Skin epidermis (tissue), 12 donors: ENCODE data around the gene IQSEC1.

ENCODE experiments used
- H3K27ac ChIP-seq, 21 experiments: fragments of 200-600 bp; sonication (generic) in 11 of 21; one replicate each; pipeline ENCODE4 v1.5.0; 2020; ENCODE audit warnings: mild to moderate bottlenecking in 3 of 21, inconsistent platforms in 2 of 21, moderate library complexity in 2 of 21
- H3K4me3 ChIP-seq, 7 experiments: fragments of 200-600 bp; sonication (generic) in 2 of 7; one replicate each; pipeline ENCODE4 v1.5.0; 2020; ENCODE audit warnings: inconsistent platforms in 2 of 7, mild to moderate bottlenecking in 2 of 7, moderate library complexity in 1 of 7

IQSEC1 gene

GRCh38 chr3:13054341-13055285, 18.6 kb downstream of the IQSEC1 start:
- Histone ChIP-seq H3K27ac (no peak overlapping the region), H3K4me3 (no peak overlapping the region)

DNA sequence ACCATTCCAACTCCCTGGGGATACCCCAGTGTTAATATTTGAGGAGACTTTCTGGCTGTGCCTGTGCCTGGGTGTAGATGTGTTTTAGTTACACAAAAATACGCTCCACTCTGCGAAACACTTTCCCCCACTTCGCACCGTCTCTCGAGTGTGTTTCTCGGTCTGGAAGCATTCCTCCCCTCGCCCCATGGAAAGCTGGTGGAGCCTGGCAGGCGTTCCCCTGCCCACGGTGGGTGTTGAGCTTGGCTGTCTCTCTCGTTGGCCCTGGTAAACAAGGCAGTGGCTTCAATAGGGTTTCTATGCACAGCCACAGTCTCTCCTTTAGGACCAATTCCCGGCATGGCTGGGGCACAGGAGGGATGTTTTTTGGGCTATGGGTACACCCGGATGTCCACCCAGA, 19.3 kb downstream of the IQSEC1 start:
- no peak overlapping the region for H3K27ac ChIP-seq

GRCh38 chr3:13053420-13053819, 19.8 kb downstream of the IQSEC1 start:
- Histone ChIP-seq H3K4me3 (no peak overlapping the region), H3K27ac (no peak overlapping the region)

More for the DNA sequence above, 19.3 kb downstream of the IQSEC1 start:
- H3K4me3 ChIP-seq: no peak overlapping the region

DNA sequence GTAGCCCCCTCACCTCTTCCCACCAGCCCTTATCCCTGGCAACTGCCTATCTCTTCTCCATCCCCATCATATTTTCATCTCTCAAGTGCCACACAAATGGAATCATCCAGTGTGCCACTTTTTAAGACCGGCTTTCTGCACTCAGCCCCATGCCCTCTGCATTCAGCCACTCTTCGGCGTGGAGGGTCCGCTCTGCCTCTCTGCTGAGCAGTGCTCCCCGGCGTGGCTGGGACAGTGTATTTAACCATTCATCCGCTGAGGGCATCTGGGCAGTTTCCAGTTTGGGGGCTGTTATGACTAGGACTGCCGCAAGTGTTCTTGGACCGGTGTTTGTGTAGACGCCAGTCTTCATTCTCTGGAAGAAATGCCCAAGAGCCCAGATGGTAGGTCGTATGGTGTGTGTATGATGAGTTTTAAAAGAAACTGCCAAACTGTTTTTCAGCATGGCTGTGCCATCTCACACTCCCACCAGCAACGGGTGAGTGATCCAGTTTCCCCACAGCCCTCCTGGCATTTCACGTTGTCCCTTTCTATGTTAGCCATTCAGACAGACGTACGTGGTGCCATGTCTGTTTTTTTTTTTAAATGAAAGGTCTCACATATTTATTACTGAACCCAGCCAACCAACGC, 20.9 kb downstream of the IQSEC1 start:
- Histone ChIP-seq H3K4me3 (no peak overlapping the region), H3K27ac (no peak overlapping the region)

- Histone ChIP-seq H3K4me3 (no peak overlapping the region), H3K27ac (no peak overlapping the region)
Measured at GRCh38 chr3:13051581-13051980, 21.6 kb downstream of the IQSEC1 start.

DNA sequence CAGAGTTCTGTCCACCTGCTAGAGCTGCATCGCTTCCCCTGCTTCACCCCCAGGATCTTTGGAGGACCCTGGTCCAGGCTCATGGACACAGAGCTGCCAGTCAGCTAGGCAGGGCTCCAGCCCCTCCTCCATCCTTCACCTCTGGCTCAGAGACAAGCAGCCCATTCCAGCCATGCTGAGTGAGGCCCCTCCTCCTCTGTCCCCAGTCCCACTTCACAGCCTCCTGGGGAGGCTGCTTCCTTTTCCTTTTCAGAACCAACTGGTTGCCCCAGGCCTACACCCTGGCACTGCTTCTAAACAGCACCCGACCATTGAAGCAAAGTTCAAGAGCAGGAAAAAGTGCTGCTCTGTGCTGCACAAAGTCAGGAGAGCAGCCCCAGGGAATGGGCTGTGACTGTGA, 22.2 kb downstream of the IQSEC1 start:
- H3K27ac ChIP-seq: no peak overlapping the region

DNA sequence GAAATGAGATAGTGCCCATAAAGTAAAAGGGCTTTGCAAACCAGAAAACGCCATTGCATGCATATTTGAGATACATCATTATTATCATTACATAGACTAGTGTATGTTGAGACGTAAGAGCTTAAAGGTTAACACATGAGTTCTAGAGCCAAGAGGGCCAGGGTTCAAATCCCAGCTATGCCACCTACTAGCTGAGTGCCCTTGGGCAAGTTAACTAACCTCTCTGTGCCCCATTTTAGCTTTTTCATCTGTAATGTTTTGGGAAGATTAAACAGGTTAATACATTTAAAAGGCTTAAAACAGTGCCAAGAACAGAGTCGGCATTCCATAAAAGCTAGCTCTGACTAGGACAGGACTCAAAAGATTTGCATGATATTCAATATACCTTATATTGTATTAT, 22.8 kb downstream of the IQSEC1 start:
- H3K4me3 ChIP-seq: no peak overlapping the region
- H3K27ac ChIP-seq: no peak overlapping the region

More for the DNA sequence above, 22.2 kb downstream of the IQSEC1 start:
- H3K4me3 ChIP-seq: no peak overlapping the region

DNA sequence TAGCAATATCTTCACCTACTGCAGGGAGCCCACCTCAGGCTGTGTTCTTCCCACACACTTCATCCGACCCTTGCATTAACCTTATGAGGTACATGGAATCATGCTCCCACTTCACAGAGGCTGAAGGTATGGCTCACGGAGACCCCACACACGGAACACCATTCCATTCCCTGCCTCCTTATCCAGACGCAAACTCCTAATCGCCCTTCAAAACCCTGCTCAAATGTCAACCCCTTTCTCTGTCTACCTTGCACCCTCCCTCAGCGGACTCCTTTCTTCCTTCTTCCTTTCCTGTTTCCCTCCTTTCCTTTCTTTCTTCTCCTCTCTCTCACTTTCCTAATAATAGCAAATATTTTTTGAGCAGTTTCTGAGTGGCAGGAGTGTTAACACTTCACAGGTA, 23.8 kb downstream of the IQSEC1 start:
- no peak overlapping the region for H3K4me3 ChIP-seq
- H3K27ac ChIP-seq: no peak overlapping the region

- H3K4me3 ChIP-seq: no peak overlapping the region
- no peak overlapping the region for H3K27ac ChIP-seq
Measured at GRCh38 chr3:13047296-13048165, 25.7 kb downstream of the IQSEC1 start.

DNA sequence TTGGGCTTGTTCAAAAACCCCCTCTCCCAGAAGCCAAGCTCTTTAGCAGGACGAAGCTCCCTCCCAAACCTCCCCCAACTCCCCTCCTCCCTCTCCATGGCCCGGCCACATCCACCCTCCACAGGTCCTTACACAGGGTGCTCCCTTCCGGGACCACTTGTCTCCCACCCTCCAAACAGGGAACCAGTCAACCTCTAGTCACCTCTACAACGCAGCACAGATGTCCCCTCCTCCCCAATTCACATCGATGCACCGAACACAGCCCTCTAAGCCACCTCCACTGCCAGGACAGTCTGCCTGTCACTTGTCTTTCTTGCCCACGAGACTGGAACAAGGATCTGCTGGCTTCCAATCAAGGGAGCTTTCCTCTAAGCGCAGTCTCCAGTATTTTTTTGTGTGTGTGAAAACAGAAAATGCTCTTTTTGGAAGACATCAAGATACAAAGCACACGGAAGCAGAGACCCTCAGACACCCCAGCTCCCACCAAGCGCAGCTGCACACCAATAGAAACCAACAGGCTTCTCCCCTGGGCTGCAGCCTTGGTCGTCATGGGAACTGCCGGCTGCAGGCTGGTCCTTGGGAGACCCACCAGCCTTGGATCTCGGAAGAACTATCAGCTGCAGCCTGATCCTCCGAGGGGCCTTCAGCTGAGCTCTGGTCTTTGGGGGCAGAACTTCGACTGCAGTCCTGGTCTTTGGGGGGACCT, 26.5 kb downstream of the IQSEC1 start:
- Histone ChIP-seq H3K4me3 (no peak overlapping the region), H3K27ac (no peak overlapping the region)

DNA sequence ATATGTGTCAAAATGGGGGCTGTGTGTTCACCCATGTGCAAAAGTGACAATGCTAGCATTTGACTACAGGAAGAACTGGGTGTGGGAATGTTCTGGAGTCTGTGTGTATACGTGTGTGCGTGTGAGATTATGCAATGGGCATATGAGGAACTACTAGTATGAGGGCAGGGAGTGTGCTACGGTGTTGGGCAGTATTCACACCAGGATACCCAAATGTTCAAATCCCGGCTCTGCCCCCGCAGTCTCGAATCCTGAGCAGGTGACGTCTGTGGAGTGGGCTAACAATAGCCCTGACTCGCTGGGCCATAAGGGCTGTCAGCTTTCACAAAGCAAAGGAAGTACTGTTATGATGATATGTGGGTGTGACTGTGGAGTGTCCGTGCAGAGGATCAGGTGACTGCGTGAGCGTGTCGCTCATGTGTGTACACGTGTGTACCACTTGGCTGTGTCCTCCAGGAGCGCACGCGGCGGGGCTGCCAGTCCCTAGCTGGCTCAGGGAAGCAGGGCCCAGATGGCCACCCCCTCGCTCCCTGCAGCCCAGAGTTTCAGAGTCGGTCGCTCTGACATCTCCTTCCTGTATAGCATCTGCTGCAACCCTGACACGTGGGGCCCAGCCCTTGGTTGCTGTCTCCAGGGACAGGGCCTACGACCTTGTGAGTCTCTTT, 27.2 kb downstream of the IQSEC1 start:
- no peak overlapping the region for H3K27ac ChIP-seq
- H3K4me3 ChIP-seq: no peak overlapping the region

GRCh38 chr3:13045241-13045903, 27.9 kb downstream of the IQSEC1 start:
- Histone ChIP-seq H3K27ac (no peak overlapping the region), H3K4me3 (no peak overlapping the region)

- Histone ChIP-seq H3K4me3 (no peak overlapping the region), H3K27ac (no peak overlapping the region)
Measured at GRCh38 chr3:13044496-13045240, 28.6 kb downstream of the IQSEC1 start.

GRCh38 chr3:13043656-13044055, 29.6 kb downstream of the IQSEC1 start:
- no peak overlapping the region for H3K4me3 ChIP-seq
- H3K27ac ChIP-seq: no peak overlapping the region

DNA sequence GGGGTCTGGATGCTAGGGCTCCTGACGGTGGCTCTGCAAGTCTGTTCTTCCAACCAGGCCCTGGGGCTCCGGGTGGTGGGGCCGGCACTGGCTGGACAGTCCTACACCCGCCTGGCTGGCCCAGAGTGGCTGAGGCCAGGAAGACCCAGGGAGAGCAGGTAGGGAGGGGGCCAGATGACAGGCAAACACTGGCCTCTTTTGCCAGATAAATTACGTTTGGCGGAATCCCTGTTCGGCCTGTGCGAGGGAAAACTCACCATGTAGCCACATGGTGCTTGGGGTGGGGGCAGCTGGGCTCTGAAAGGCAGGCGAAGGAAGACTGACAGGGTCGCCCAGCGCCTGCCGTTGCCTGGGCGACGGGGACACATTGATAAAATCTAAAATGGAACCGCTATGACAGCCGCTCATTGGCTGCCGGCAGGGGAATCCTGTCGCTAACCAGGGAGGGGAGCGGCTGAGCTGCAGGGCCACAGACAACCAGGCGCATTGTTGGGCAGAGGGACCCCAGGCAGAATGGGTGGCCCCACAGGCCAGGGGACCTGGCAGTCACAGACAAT, 30.4 kb downstream of the IQSEC1 start:
- Histone ChIP-seq H3K4me3 (no peak overlapping the region), H3K27ac (no peak overlapping the region)

- no peak overlapping the region for H3K4me3 ChIP-seq
- no peak overlapping the region for H3K27ac ChIP-seq
Measured at GRCh38 chr3:13042127-13042701, 31.0 kb downstream of the IQSEC1 start.

- Histone ChIP-seq H3K27ac (no peak overlapping the region), H3K4me3 (no peak overlapping the region)
Measured at GRCh38 chr3:13041113-13041776, 32.0 kb downstream of the IQSEC1 start.
